ENCODE data around the gene ADAM17. TPM values are rescaled to one million over a fixed set of nuclear protein-coding genes. Genes with fewer than 3 reads are reported as not detected.

ADAM17 gene
- polyA plus RNA-seq, 3 donors from 2014 or later = 6.3 to 14.9 (median 8.0) TPM

Other genes with a start within 250 kb of the ADAM17 start
- gene ITGB1BP1, start 132.3 kb downstream of the ADAM17 start, polyA plus RNA-seq = 100 to 1,000 TPM; 157 to 212 (median 204) TPM
- gene CPSF3, start 132.2 kb downstream of the ADAM17 start, polyA plus RNA-seq = 10 to 100 TPM; 22.1 to 48.0 (median 35.2) TPM
- gene IAH1, start 81.3 kb downstream of the ADAM17 start, polyA plus RNA-seq = 10 to 100 TPM; 68.4 to 88.5 (median 85.4) TPM
- gene YWHAQ, start 75.2 kb upstream of the ADAM17 start, polyA plus RNA-seq = 100 to 1,000 TPM; 406 to 761 (median 479) TPM

Data from immature natural killer cell (primary cell).